Activated T-helper 17 cell treated with anti-CD3 and anti-CD28 coated beads, Interleukin-2, amount 50 U/mL, for 72 hours (primary cell): ENCODE data around the gene OS9. TPM values are rescaled to one million over a fixed set of nuclear protein-coding genes. Genes with fewer than 3 reads are reported as not detected.
A peak's percentile ranks its signal among the peaks of the same experiment; 100 is the strongest.

Experiments used
- ATAC-seq: fragments of 150-1000 bp; cut with Tn5 transposase; replicated peaks from 2 replicates; pipeline ENCODE4 v1.10.0; 2021; ENCODE audit warnings: mild to moderate bottlenecking, moderate library complexity
- H3K27ac Mint-ChIP-seq: one replicate; pipeline ENCODE4 v1.8.0; 2022; ENCODE audit warnings: mixed read lengths
- H3K27me3 Mint-ChIP-seq: one replicate; pipeline ENCODE4 v1.8.0; 2022; ENCODE audit warnings: mixed read lengths
- H3K36me3 Mint-ChIP-seq: one replicate; pipeline ENCODE4 v1.8.0; 2022; ENCODE audit warnings: low read depth, mild to moderate bottlenecking, mixed read lengths
- H3K4me1 Mint-ChIP-seq: one replicate; pipeline ENCODE4 v1.8.0; 2022; ENCODE audit warnings: mixed read lengths
- H3K4me3 Mint-ChIP-seq: one replicate; pipeline ENCODE4 v1.8.0; 2022; ENCODE audit warnings: mild to moderate bottlenecking, mixed read lengths
- H3K9me3 Mint-ChIP-seq: one replicate; pipeline ENCODE4 v1.8.0; 2022; ENCODE audit warnings: mixed read lengths
- total RNA-seq, 2 donors: library from RNA; stranded (reverse); gene quantifications; one replicate each; pipeline ENCODE4 v1.2.3, GENCODE V29; 2022

Gene OS9
- total RNA-seq, 2 donors from 2014 or later, result 107 to 114 TPM

- Mint-ChIP-seq H3K27me3 (no peaks in the 10 kb centered on the region), H3K27ac (peak overlapping the region; percentile 43), H3K9me3 (no peaks in the 10 kb centered on the region), H3K4me1 (peaks cover 19% of the 10 kb centered on the region), H3K4me3 (no peak overlapping the region), H3K36me3 (peaks cover 67% of the 10 kb centered on the region)
- ATAC-seq, result peak; percentile 8
Measured at GRCh38 chr12:57724003-57724935, 30.3 kb downstream of the OS9 start.

DNA sequence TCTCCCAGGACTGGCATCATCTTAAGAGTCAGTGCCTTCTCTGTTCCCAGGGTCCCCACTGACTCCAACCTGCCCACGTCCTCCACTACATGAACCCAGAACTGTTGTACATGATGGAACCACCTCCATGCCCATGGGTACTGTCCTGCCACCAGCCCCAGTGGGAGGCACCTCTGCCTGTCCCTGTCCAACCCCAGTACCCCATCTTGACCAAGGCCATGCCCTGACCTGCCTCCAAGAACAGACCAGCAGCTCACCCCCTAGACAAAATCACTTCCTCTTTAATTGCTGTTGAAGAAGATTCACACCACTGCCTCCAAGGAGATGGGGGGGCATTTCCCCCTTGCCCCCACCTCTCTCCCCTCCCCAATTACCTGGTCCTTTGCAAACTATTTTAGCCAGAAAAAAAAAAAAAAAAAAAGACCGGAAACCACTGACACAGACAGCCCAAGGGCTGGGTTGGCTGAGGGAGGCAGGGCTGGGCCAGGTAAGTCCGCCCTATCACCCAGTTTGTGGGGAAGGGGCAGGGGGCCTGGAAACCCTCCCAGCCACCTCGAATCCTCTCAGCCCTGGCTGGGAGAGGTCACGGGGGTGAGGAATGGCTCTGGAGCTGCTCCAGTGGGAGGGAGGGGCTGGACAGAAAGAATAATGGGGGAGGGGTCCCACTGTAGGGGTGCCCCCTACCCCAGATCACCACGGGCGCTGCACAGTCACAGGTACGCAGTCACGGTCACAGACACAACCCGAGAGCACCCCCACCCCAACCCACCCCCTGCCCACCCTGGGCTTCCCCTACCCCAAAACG is 31.2 kb downstream of the OS9 start:
- Mint-ChIP-seq H3K27me3 (no peaks in the 10 kb centered on the region), H3K9me3 (no peaks in the 10 kb centered on the region), H3K27ac (peak overlapping the region; percentile 42), H3K36me3 (peaks cover 67% of the 10 kb centered on the region), H3K4me1 (peaks cover 16% of the 10 kb centered on the region), H3K4me3 (no peak overlapping the region)
- no peak for ATAC-seq

GRCh38 chr12:57725851-57726150 is 31.9 kb downstream of the OS9 start:
- Mint-ChIP-seq H3K27me3 (no peaks in the 10 kb centered on the region), H3K4me1 (peaks cover 16% of the 10 kb centered on the region), H3K36me3 (peaks cover 67% of the 10 kb centered on the region)

DNA sequence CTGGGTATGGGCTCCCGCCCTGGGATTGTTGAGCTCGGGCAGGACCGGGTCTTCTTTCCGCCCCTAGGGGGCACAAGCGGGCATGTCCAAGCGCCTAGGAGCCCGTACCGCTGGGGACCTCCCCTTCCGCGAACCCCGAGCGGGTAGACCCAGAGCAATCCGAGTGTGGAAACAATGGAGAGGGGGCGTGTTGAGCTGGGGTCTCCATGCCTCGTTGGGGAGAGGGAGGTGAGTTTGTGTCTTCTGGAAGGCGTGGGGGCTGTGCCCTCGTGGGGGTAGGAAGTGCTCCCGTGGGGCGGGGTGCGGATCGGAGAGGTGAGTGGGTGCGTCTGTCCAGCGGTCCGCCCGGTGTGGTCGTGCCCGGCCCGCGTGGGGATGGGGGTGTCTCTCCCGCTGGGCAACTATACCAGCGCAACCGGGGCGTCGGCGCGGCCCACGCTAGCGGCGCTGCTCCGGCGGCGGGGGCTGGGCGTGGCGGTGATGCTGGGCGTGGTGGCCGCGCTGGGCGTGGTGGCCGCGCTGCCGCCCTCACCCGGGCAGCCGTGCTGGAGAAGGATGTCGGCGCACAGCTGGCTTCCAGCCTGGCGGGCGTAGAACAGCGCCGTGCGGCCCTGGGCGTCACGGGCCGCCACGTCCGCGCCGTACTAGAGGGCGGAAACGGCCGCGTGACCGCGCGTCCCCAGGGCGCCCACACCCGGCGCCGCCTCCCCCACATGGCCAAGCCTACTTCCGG is 32.4 kb downstream of the OS9 start:
- Mint-ChIP-seq H3K36me3 (peaks cover 68% of the 10 kb centered on the region), H3K4me3 (peak overlapping the region; percentile 64), H3K27ac (peak overlapping the region; percentile 64), H3K9me3 (no peaks in the 10 kb centered on the region), H3K27me3 (no peaks in the 10 kb centered on the region), H3K4me1 (peaks cover 16% of the 10 kb centered on the region)
- ATAC-seq, result peak; percentile 63

More at GRCh38 chr12:57725851-57726150, 31.9 kb downstream of the OS9 start:
- peak overlapping the region; percentile 64 for H3K27ac Mint-ChIP-seq
- H3K4me3 Mint-ChIP-seq, result peak overlapping the region; percentile 64
- ATAC-seq, result no peak
- no peaks in the 10 kb centered on the region for H3K9me3 Mint-ChIP-seq

GRCh38 chr12:57726884-57727757 is 33.2 kb downstream of the OS9 start:
- Mint-ChIP-seq H3K36me3 (peaks cover 68% of the 10 kb centered on the region), H3K4me3 (no peak overlapping the region), H3K4me1 (peaks cover 11% of the 10 kb centered on the region), H3K27me3 (no peaks in the 10 kb centered on the region), H3K9me3 (no peaks in the 10 kb centered on the region), H3K27ac (no peak overlapping the region)
- no peak for ATAC-seq

- Mint-ChIP-seq H3K9me3 (no peaks in the 10 kb centered on the region), H3K27ac (peak overlapping the region; percentile 51), H3K27me3 (no peaks in the 10 kb centered on the region), H3K4me3 (no peak overlapping the region), H3K36me3 (peaks cover 74% of the 10 kb centered on the region), H3K4me1 (peaks cover 16% of the 10 kb centered on the region)
- no peak for ATAC-seq
Measured at GRCh38 chr12:57727758-57728395, 33.9 kb downstream of the OS9 start.

GRCh38 chr12:57729321-57729844 is 35.5 kb downstream of the OS9 start:
- H3K4me3 Mint-ChIP-seq, result no peak overlapping the region
- peaks cover 16% of the 10 kb centered on the region for H3K4me1 Mint-ChIP-seq
- no peaks in the 10 kb centered on the region for H3K9me3 Mint-ChIP-seq
- H3K27ac Mint-ChIP-seq, result no peak overlapping the region
- H3K36me3 Mint-ChIP-seq, result peaks cover 89% of the 10 kb centered on the region
- ATAC-seq, result no peak
- H3K27me3 Mint-ChIP-seq, result no peaks in the 10 kb centered on the region

DNA sequence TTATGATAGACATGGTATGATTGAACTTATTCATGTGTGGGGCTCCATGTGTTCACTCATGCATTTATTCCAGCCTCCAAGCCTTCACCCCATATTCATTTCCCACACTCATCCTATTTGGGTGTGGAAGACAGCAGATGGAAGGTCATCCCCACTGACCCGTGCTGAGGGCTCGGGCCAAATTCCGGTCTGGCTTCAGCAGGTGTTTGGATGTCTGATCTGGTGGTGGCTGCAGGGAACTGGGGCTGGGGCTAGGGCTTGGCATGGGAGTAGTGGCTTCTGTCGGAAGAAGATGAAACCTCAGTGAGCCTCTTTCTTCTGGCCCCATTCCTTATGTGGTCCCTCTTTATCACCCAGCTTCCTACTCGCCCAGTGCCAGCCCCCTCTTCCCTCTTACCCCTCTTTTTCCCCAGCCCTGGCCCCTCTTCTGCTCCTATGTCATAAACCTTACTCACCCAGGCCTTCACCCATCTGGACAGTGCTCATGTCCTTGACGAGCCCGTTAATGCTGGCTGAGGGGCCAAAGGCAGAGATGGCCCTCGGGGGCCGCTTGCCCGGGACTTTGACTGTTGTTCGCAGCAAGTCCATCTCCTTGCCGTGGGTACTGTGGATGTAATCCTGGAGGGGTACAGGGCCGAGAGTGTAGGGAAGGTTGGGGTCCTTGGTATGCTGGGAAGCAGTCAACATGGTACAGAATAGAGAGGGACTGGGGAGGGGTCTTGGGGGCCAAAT is 36.6 kb downstream of the OS9 start:
- H3K36me3 Mint-ChIP-seq, result peaks cover 93% of the 10 kb centered on the region
- H3K4me1 Mint-ChIP-seq, result peaks cover 10% of the 10 kb centered on the region
- H3K9me3 Mint-ChIP-seq, result no peaks in the 10 kb centered on the region
- ATAC-seq, result no peak
- no peak overlapping the region for H3K27ac Mint-ChIP-seq
- H3K4me3 Mint-ChIP-seq, result no peak overlapping the region
- no peaks in the 10 kb centered on the region for H3K27me3 Mint-ChIP-seq

- peaks cover 91% of the 10 kb centered on the region for H3K36me3 Mint-ChIP-seq
Measured at GRCh38 chr12:57731411-57732080, 37.6 kb downstream of the OS9 start.

DNA sequence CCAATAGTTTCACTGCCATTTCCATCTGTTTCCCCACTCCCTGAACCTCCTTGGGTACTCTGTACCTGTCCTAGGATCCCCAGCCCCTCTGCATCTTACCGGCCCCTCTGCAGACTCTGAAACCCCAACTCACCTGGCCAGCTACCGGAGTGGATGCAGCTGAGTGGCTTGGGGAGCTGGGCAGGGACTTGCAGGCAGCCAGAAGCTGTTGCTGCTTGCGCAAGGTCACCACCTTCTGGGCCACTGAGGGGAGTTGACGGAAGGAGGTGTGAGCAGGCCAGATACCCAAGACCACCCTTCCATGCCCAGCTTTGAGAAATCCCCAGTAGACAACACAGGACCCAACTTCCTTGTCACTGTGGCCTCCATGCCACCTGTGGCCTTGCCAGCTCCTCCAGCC is 38.3 kb downstream of the OS9 start:
- no peak for ATAC-seq
- peak overlapping the region; percentile 66 for H3K27ac Mint-ChIP-seq
- no peaks in the 10 kb centered on the region for H3K9me3 Mint-ChIP-seq
- peaks cover 16% of the 10 kb centered on the region for H3K4me1 Mint-ChIP-seq
- H3K4me3 Mint-ChIP-seq, result no peak overlapping the region
- H3K36me3 Mint-ChIP-seq, result peaks cover 95% of the 10 kb centered on the region
- no peaks in the 10 kb centered on the region for H3K27me3 Mint-ChIP-seq

More at GRCh38 chr12:57731411-57732080, 37.6 kb downstream of the OS9 start:
- no peak overlapping the region for H3K27ac Mint-ChIP-seq
- peaks cover 13% of the 10 kb centered on the region for H3K4me1 Mint-ChIP-seq
- no peak overlapping the region for H3K4me3 Mint-ChIP-seq
- ATAC-seq, result no peak
- no peaks in the 10 kb centered on the region for H3K27me3 Mint-ChIP-seq
- no peaks in the 10 kb centered on the region for H3K9me3 Mint-ChIP-seq

GRCh38 chr12:57732726-57733593 is 39.0 kb downstream of the OS9 start:
- H3K4me1 Mint-ChIP-seq, result peaks cover 16% of the 10 kb centered on the region
- H3K36me3 Mint-ChIP-seq, result peaks cover 88% of the 10 kb centered on the region
- H3K9me3 Mint-ChIP-seq, result no peaks in the 10 kb centered on the region
- H3K4me3 Mint-ChIP-seq, result no peak overlapping the region
- no peaks in the 10 kb centered on the region for H3K27me3 Mint-ChIP-seq
- H3K27ac Mint-ChIP-seq, result peak overlapping the region; percentile 66
- no peak for ATAC-seq
